HCT116 (cell line): ENCODE data around the gene WASL. TPM values are rescaled to one million over a fixed set of nuclear protein-coding genes. Genes with fewer than 3 reads are reported as not detected.

Experiments used
- ATAC-seq: fragments of 200-7000 bp; cut with Tn5 transposase; 2 replicates; pipeline ENCODE4 v1.9.1; 2020; ENCODE audit warnings: mild to moderate bottlenecking, moderate library complexity
- BruUV-seq: library from RNA; stranded (reverse); fragments of 400-500 nt; replicated peaks from 2 replicates; lab custom pipeline; 2021; lab: Mats Ljungman, UMichigan
- CTCF ChIA-PET: fragments of 300-600 bp; sonication (Branson Sonifier 250); formaldehyde crosslinking; loops from one replicate; lab custom pipeline; 2021; ENCODE audit warnings: antibody characterized with exemption; lab: Charles Lee
- POLR2A ChIA-PET: fragments of 300-600, 350-600 bp; sonication (Branson Sonifier 250); formaldehyde crosslinking; loops from one replicate; lab custom pipeline; 2021; ENCODE audit warnings: antibody characterized with exemption; lab: Charles Lee
- RAD21 ChIA-PET, 2 experiments: fragments of 300-600 bp; sonication (Branson Sonifier 250); formaldehyde crosslinking; loops; one replicate each; lab custom pipeline; 2023; ENCODE audit warnings: low total read pairs in 2 of 2; ENCODE audit not compliant: uncharacterized antibody in 2 of 2, unreplicated experiment in 2 of 2, low non-redundant PET in 1 of 2; lab: Charles Lee
- DNase-seq: peaks from one replicate; pipeline ENCODE4 v3.0.0-alpha.2; 2010; ENCODE audit warnings: low read depth, low spot score
- H2AFZ ChIP-seq: fragments of 200-600 bp; shearing (Covaris generic), sonication (generic); 2 replicates; pipeline ENCODE4 v1.6.1; 2017; ENCODE audit warnings: low read depth, mixed run types, mixed read lengths, antibody characterized with exemption, low read length; ENCODE audit not compliant: poor library complexity, severe bottlenecking
- H3K27ac ChIP-seq: 2 replicates; pipeline ENCODE4 v1.5.1; 2012; ENCODE audit warnings: low read depth, low read length
- H3K27me3 ChIP-seq: fragments of 200-600 bp; sonication (generic); 2 replicates; pipeline ENCODE4 v1.6.1; 2016; ENCODE audit warnings: mixed run types, low read length, mixed read lengths; ENCODE audit not compliant: insufficient read depth
- H3K36me3 ChIP-seq, 2 experiments: fragments of 200-500 bp in 1 of 2; fragments of 200-600 bp in 1 of 2; sonication (Bioruptor generic) in 1 of 2; sonication (generic) in 1 of 2; 2 replicates each; pipeline versions ENCODE4 v1.5.1 to v1.6.1; 2014 to 2016; ENCODE audit warnings: low read length in 2 of 2, inconsistent platforms in 1 of 2, mixed read lengths in 1 of 2, mixed run types in 1 of 2; ENCODE audit not compliant: insufficient read depth in 2 of 2, control insufficient read depth in 1 of 2
- H3K4me1 ChIP-seq, 2 experiments: fragments of 200-600 bp in 1 of 2; sonication (generic) in 1 of 2; 2 replicates each; pipeline versions ENCODE4 v1.5.1 to v1.6.1; 2012 to 2017; ENCODE audit warnings: low read length in 2 of 2, inconsistent platforms in 1 of 2, mild to moderate bottlenecking in 1 of 2, mixed read lengths in 1 of 2, mixed run types in 1 of 2, moderate library complexity in 1 of 2; ENCODE audit not compliant: insufficient read depth in 2 of 2, control insufficient read depth in 1 of 2
- H3K4me2 ChIP-seq: fragments of 200-600 bp; sonication (generic); 2 replicates; pipeline ENCODE4 v1.6.1; 2017; ENCODE audit warnings: mixed run types, low read length, mixed read lengths
- H3K4me3 ChIP-seq, 2 experiments: fragments of 200-600 bp in 1 of 2; sonication (generic) in 1 of 2; replicated peaks in 1 of 2; 2 replicates each; pipeline ENCODE4 v1.5.1; 2011 to 2016; ENCODE audit warnings: low read length in 2 of 2, control low read depth in 1 of 2, low read depth in 1 of 2, mild to moderate bottlenecking in 1 of 2, mixed read lengths in 1 of 2, mixed run types in 1 of 2
- H3K79me2 ChIP-seq: fragments of 200-600 bp; sonication (generic); 2 replicates; pipeline ENCODE4 v1.6.1; 2017; ENCODE audit warnings: mild to moderate bottlenecking, mixed run types, low read length, moderate library complexity, mixed read lengths; ENCODE audit not compliant: insufficient read depth
- H3K9ac ChIP-seq: fragments of 200-600 bp; sonication (generic); 2 replicates; pipeline ENCODE4 v1.6.1; 2016; ENCODE audit warnings: low read length, mixed read lengths
- H3K9me2 ChIP-seq: fragments of 200-600 bp; sonication (generic), shearing (Covaris generic); 2 replicates; pipeline ENCODE4 v1.6.1; 2017; ENCODE audit warnings: mixed run types, mild to moderate bottlenecking, moderate library complexity; ENCODE audit not compliant: insufficient read depth
- H3K9me3 ChIP-seq, 2 experiments: fragments of 200-500 bp in 1 of 2; fragments of 200-600 bp in 1 of 2; sonication (Bioruptor generic) in 1 of 2; sonication (generic) in 1 of 2; 2 replicates each; pipeline ENCODE4 v1.6.1; 2014 to 2017; ENCODE audit warnings: low read length in 2 of 2, mixed read lengths in 2 of 2, inconsistent platforms in 1 of 2, low read depth in 1 of 2, mild to moderate bottlenecking in 1 of 2, mixed run types in 1 of 2, moderate library complexity in 1 of 2; ENCODE audit not compliant: control insufficient read depth in 1 of 2, insufficient read depth in 1 of 2
- H4K20me1 ChIP-seq: fragments of 200-600 bp; sonication (generic), shearing (Covaris generic); 2 replicates; pipeline ENCODE4 v1.6.1; 2017; ENCODE audit warnings: mixed run types, mild to moderate bottlenecking, moderate library complexity; ENCODE audit not compliant: insufficient read depth
- ELF1 ChIP-seq: IDR thresholded peaks from 2 replicates; pipeline ENCODE4 v1.6.1; 2012; ENCODE audit warnings: low read depth, borderline replicate concordance
- MAX ChIP-seq: IDR thresholded peaks from 2 replicates; pipeline ENCODE4 v1.6.1; 2012
- POLR2A ChIP-seq: IDR thresholded peaks from 2 replicates; pipeline ENCODE4 v1.7.0; 2011; ENCODE audit warnings: borderline replicate concordance; ENCODE audit not compliant: insufficient read depth, insufficient read length; ENCODE audit errors: extremely low read depth
- POLR2AphosphoS5 ChIP-seq: IDR thresholded peaks from 2 replicates; pipeline ENCODE4 v1.6.1; 2011; ENCODE audit warnings: mild to moderate bottlenecking, low read depth, low read length, moderate library complexity
- SIN3A ChIP-seq: IDR thresholded peaks from 2 replicates; pipeline ENCODE4 v1.6.1; 2012; ENCODE audit warnings: low read depth
- SP1 ChIP-seq: IDR thresholded peaks from 2 replicates; pipeline ENCODE4 v1.6.1; 2012; ENCODE audit warnings: low read depth
- SRF ChIP-seq: IDR thresholded peaks from 2 replicates; pipeline ENCODE4 v1.6.1; 2012; ENCODE audit warnings: low read depth
- TCF7L2 ChIP-seq: IDR thresholded peaks from 2 replicates; pipeline ENCODE4 v1.7.0; 2011; ENCODE audit warnings: borderline replicate concordance, inconsistent platforms; ENCODE audit not compliant: insufficient read depth, insufficient read length; ENCODE audit errors: extremely low read depth
- YY1 ChIP-seq: IDR thresholded peaks from 2 replicates; pipeline ENCODE4 v1.6.1; 2011; ENCODE audit warnings: low read length, low read depth, moderate library complexity, mild to moderate bottlenecking; ENCODE audit not compliant: insufficient replicate concordance; ENCODE audit errors: extremely low read depth
- ZFX ChIP-seq: fragments of 450-650 bp; IDR thresholded peaks from 2 replicates; pipeline ENCODE4 v1.6.1; 2017
- ZNF274 ChIP-seq: fragments of 200-500 bp; sonication (Bioruptor generic); IDR thresholded peaks from 2 replicates; pipeline ENCODE4 v1.6.1; 2014; ENCODE audit warnings: mild to moderate bottlenecking, low read depth, low read length, inconsistent platforms
- intact Hi-C: fragments of 100-400 bp; cut with micrococcal nuclease; formaldehyde crosslinking; loops from 2 replicates; pipeline ENCODE4 v1.10.0; 2022
- total RNA-seq: library from RNA; stranded (reverse); gene quantifications from one replicate; pipeline ENCODE4 v1.2.1, GENCODE V29; 2021; ENCODE audit not compliant: unreplicated experiment
- TF ChIP-seq, protein P1 (sequence below): IDR thresholded peaks from 2 replicates; pipeline ENCODE4 v1.6.1; 2012
- TF ChIP-seq, protein P2 (sequence below): IDR thresholded peaks from 2 replicates; pipeline ENCODE4 v1.6.1; 2012; ENCODE audit warnings: low read depth

WASL gene
- total RNA-seq, 1 experiment from 2014 or later: 26.2 TPM

GRCh38 chr7:123689250-123689649 lies 59.6 kb downstream of the WASL start:
- no peak overlapping the region for H2AFZ ChIP-seq
- CTCF ChIA-PET: interaction anchor here (1.2 kb wide), 1 partner anchor 12 kb away, joined by 6 read pairs; no protein-coding TSS in a partner anchor
- no peak overlapping the region for H3K9ac ChIP-seq
- ATAC-seq (no peak), DNase-seq (no peak)
- H3K79me2 ChIP-seq: no peaks in the 10 kb centered on the region
- no peak overlapping the region for H3K4me2 ChIP-seq
- H3K4me1 ChIP-seq: peaks cover 0 to 6% of the 10 kb centered on the region in 2 experiments; a peak in 1 of 4 replicates
- no peak overlapping the region for H3K4me3 ChIP-seq
- TF ChIP-seq POLR2A: no peak
- no peak for TF ChIP-seq ZNF274
- H3K27ac ChIP-seq: no peak overlapping the region
- no peaks in the 10 kb centered on the region for H3K9me3 ChIP-seq
- RAD21 ChIA-PET: no interaction called here
- H3K27me3 ChIP-seq: no peaks in the 10 kb centered on the region
- no TSS peak for BruUV-seq
- H4K20me1 ChIP-seq: no peaks in the 10 kb centered on the region
- H3K36me3 ChIP-seq: peaks cover 4% of the 10 kb centered on the region in 2 experiments; a peak in 3 of 4 replicates
- no peaks in the 10 kb centered on the region for H3K9me2 ChIP-seq
- intact Hi-C loops: no loop called here
- POLR2A ChIA-PET: no interaction called here

DNA sequence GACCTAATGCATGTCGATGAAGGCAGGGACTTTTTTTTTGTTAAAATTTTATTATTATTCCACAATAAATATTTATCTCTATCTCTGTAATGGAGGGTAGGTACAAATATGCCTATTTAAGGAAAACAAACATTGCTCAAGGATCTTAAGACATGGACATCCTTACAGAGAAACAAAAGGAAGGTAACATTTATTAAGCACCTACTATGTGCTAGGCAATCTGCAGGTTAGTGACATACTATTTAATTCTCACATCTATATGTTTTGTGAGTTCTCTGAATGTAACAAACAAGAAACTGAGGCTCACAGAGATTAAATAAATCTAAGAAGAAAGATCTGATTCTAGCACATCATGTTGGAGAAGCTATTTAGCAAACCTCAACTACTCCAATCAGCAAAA lies 61.1 kb downstream of the WASL start:
- no peaks in the 10 kb centered on the region for H3K9me3 ChIP-seq
- H3K27ac ChIP-seq: no peak overlapping the region
- H3K4me3 ChIP-seq: no peak overlapping the region
- no peaks in the 10 kb centered on the region for H3K27me3 ChIP-seq
- CTCF ChIA-PET: no interaction called here
- H3K9me2 ChIP-seq: no peaks in the 10 kb centered on the region
- H4K20me1 ChIP-seq: no peaks in the 10 kb centered on the region
- RAD21 ChIA-PET: no interaction called here
- intact Hi-C loops: no loop called here
- peaks cover 4% of the 10 kb centered on the region in 2 experiments; a peak in 3 of 4 replicates for H3K36me3 ChIP-seq
- POLR2A ChIA-PET: no interaction called here
- no peak overlapping the region for H2AFZ ChIP-seq
- DNase-seq: no peak
- no peaks in the 10 kb centered on the region for H3K79me2 ChIP-seq
- no peak overlapping the region for H3K9ac ChIP-seq
- H3K4me2 ChIP-seq: no peak overlapping the region
- peaks cover 0 to 6% of the 10 kb centered on the region in 2 experiments; a peak in 1 of 4 replicates for H3K4me1 ChIP-seq
- no peak for ATAC-seq
- TF ChIP-seq ELF1 (no peak), SIN3A (no peak), POLR2AphosphoS5 (no peak), ZFX (no peak), SP1 (no peak), ZNF274 (no peak), TCF7L2 (no peak), SRF (no peak), YY1 (no peak), MAX (no peak)
- TF ChIP-seq, protein P1, sequence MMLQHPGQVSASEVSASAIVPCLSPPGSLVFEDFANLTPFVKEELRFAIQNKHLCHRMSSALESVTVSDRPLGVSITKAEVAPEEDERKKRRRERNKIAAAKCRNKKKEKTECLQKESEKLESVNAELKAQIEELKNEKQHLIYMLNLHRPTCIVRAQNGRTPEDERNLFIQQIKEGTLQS: no peak
- TF ChIP-seq, protein P2, sequence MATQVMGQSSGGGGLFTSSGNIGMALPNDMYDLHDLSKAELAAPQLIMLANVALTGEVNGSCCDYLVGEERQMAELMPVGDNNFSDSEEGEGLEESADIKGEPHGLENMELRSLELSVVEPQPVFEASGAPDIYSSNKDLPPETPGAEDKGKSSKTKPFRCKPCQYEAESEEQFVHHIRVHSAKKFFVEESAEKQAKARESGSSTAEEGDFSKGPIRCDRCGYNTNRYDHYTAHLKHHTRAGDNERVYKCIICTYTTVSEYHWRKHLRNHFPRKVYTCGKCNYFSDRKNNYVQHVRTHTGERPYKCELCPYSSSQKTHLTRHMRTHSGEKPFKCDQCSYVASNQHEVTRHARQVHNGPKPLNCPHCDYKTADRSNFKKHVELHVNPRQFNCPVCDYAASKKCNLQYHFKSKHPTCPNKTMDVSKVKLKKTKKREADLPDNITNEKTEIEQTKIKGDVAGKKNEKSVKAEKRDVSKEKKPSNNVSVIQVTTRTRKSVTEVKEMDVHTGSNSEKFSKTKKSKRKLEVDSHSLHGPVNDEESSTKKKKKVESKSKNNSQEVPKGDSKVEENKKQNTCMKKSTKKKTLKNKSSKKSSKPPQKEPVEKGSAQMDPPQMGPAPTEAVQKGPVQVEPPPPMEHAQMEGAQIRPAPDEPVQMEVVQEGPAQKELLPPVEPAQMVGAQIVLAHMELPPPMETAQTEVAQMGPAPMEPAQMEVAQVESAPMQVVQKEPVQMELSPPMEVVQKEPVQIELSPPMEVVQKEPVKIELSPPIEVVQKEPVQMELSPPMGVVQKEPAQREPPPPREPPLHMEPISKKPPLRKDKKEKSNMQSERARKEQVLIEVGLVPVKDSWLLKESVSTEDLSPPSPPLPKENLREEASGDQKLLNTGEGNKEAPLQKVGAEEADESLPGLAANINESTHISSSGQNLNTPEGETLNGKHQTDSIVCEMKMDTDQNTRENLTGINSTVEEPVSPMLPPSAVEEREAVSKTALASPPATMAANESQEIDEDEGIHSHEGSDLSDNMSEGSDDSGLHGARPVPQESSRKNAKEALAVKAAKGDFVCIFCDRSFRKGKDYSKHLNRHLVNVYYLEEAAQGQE: no peak
- BruUV-seq: no TSS peak
